Activated CD8-positive, alpha-beta T cell treated with anti-CD3 and anti-CD28 coated beads for 36 hours (primary cell): ENCODE measurements around the gene ZBTB16. TPM values are rescaled to one million over a fixed set of nuclear protein-coding genes. Genes with fewer than 3 reads are reported as not detected.
A peak's percentile ranks its signal among the peaks of the same experiment; 100 is the strongest.

Source experiments
- ATAC-seq: fragments of 200-7000 bp; cut with Tn5 transposase; one replicate; pipeline ENCODE4 v1.10.0; 2021; ENCODE audit warnings: mild to moderate bottlenecking, moderate library complexity
- CTCF ChIA-PET: fragments of 350-600 bp; sonication (Branson Sonifier 250); formaldehyde crosslinking; loops from one replicate; lab custom pipeline; 2021; ENCODE audit warnings: antibody characterized with exemption; lab: Charles Lee
- POLR2A ChIA-PET: fragments of 350-600 bp; sonication (Branson Sonifier 250); formaldehyde crosslinking; loops from one replicate; lab custom pipeline; 2021; ENCODE audit warnings: antibody characterized with exemption; lab: Charles Lee
- DNase-seq: peaks from one replicate; pipeline ENCODE4 v3.0.0-alpha.2; 2020
- H3K27ac Mint-ChIP-seq: one replicate; pipeline ENCODE4 v1.8.0; 2021; ENCODE audit warnings: mild to moderate bottlenecking, mixed read lengths
- H3K27me3 Mint-ChIP-seq: one replicate; pipeline ENCODE4 v1.8.0; 2021; ENCODE audit warnings: mixed read lengths
- H3K36me3 Mint-ChIP-seq: one replicate; pipeline ENCODE4 v1.8.0; 2021; ENCODE audit warnings: low read depth, mixed read lengths
- H3K4me1 Mint-ChIP-seq: one replicate; pipeline ENCODE4 v1.8.0; 2021; ENCODE audit warnings: low read depth, mixed read lengths
- H3K4me3 Mint-ChIP-seq: one replicate; pipeline ENCODE4 v1.8.0; 2021; ENCODE audit warnings: mild to moderate bottlenecking, moderate library complexity, mixed read lengths
- H3K9me3 Mint-ChIP-seq: one replicate; pipeline ENCODE4 v1.8.0; 2021; ENCODE audit warnings: mixed read lengths
- intact Hi-C: fragments of 100-400 bp; cut with micrococcal nuclease; formaldehyde crosslinking; loops from one replicate; pipeline ENCODE4 v1.10.0; 2022
- total RNA-seq, 2 experiments: library from RNA; stranded (reverse); gene quantifications; one replicate each; pipeline ENCODE4 v1.2.3, GENCODE V29; 2021
- TF ChIP-seq, protein P1 (sequence below): fragments of 200-600 bp; IDR thresholded peaks from one replicate; pipeline ENCODE4 v1.8.0; 2022; ENCODE audit warnings: antibody characterized with exemption, mild to moderate bottlenecking

Gene ZBTB16
- total RNA-seq, 2 experiments from 2014 or later, result 9.5 to 10.1 TPM

DNA sequence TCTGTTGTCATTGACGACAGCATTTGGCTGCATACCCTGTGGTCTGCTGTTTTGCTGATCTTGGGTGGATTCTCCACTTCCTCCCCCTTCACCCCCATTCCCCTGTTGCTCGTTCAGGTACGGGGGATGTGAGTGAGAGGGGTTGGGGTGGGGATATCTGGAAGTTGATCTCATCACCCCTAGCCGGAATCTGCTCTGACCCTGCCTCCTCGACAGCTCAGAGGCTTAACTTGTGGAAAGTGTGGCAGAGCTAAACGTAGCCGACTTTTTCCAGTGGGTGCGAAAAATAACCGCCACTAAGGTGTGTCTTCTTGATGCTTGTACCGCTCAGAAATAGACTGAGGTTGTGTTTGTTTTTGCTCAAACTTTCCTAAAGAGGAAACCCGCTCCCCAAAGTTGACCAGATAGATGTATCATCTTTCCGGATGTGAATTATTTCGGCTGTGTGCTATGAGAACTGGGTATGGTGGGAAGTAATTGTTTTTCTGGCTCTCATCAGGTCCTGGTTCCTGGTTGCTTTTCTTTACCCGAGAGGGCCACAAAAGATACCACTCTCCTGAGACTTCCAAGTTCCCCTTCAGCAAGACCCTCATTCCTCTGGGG is 6.6 kb downstream of the ZBTB16 start:
- DNase-seq, result no peak
- CTCF ChIA-PET, result no interaction called here

GRCh38 chr11:114068327-114068726 is 8.8 kb downstream of the ZBTB16 start:
- peaks cover 11% of the 10 kb centered on the region for H3K4me1 Mint-ChIP-seq
- TF ChIP-seq, protein P1, sequence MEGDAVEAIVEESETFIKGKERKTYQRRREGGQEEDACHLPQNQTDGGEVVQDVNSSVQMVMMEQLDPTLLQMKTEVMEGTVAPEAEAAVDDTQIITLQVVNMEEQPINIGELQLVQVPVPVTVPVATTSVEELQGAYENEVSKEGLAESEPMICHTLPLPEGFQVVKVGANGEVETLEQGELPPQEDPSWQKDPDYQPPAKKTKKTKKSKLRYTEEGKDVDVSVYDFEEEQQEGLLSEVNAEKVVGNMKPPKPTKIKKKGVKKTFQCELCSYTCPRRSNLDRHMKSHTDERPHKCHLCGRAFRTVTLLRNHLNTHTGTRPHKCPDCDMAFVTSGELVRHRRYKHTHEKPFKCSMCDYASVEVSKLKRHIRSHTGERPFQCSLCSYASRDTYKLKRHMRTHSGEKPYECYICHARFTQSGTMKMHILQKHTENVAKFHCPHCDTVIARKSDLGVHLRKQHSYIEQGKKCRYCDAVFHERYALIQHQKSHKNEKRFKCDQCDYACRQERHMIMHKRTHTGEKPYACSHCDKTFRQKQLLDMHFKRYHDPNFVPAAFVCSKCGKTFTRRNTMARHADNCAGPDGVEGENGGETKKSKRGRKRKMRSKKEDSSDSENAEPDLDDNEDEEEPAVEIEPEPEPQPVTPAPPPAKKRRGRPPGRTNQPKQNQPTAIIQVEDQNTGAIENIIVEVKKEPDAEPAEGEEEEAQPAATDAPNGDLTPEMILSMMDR, result no peak
- no peaks in the 10 kb centered on the region for H3K27me3 Mint-ChIP-seq
- no peak overlapping the region for H3K27ac Mint-ChIP-seq
- no peaks in the 10 kb centered on the region for H3K9me3 Mint-ChIP-seq
- no peak overlapping the region for H3K4me3 Mint-ChIP-seq
- H3K36me3 Mint-ChIP-seq, result no peaks in the 10 kb centered on the region
- intact Hi-C loops, result no loop called here
- ChIA-PET CTCF (interaction anchor here (1.3 kb wide), 1 partner anchor 8 kb away, joined by 4 read pairs; no protein-coding TSS in a partner anchor), POLR2A (no interaction called here)
- ATAC-seq (no peak), DNase-seq (no peak)

More for the DNA sequence above, 6.6 kb downstream of the ZBTB16 start:
- intact Hi-C loops, result no loop called here
- peak overlapping the region; percentile 34 for H3K4me3 Mint-ChIP-seq
- H3K27me3 Mint-ChIP-seq, result peaks cover 11% of the 10 kb centered on the region
- TF ChIP-seq, protein P1, result no peak
- H3K9me3 Mint-ChIP-seq, result no peaks in the 10 kb centered on the region
- H3K27ac Mint-ChIP-seq, result peak overlapping the region; percentile 82
- peaks cover 3% of the 10 kb centered on the region for H3K4me1 Mint-ChIP-seq
- POLR2A ChIA-PET, result interaction anchor here (1.3 kb wide), 1 partner anchor 9 kb away, joined by 3 read pairs; no protein-coding TSS in a partner anchor
- ATAC-seq, result peak; percentile 48
- H3K36me3 Mint-ChIP-seq, result no peaks in the 10 kb centered on the region

GRCh38 chr11:114070464-114071139 is 11.1 kb downstream of the ZBTB16 start:
- ATAC-seq, result no peak
- Mint-ChIP-seq H3K36me3 (no peaks in the 10 kb centered on the region), H3K4me1 (peaks cover 29% of the 10 kb centered on the region), H3K4me3 (no peak overlapping the region), H3K27me3 (no peaks in the 10 kb centered on the region), H3K9me3 (no peaks in the 10 kb centered on the region), H3K27ac (peak overlapping the region; percentile 10)
- intact Hi-C loops, result loop anchor here (10.0 kb wide), 1 partner anchor 94 kb away; no protein-coding TSS in a partner anchor
- DNase-seq, result no peak
- TF ChIP-seq, protein P1, result no peak
- CTCF ChIA-PET, result no interaction called here
- POLR2A ChIA-PET, result interaction anchor here (0.7 kb wide), 1 partner anchor 10 kb away, joined by 3 read pairs; no protein-coding TSS in a partner anchor

- intact Hi-C loops, result loop anchor here (10.0 kb wide), 1 partner anchor 92 kb away; no protein-coding TSS in a partner anchor
- Mint-ChIP-seq H3K4me3 (peak overlapping the region; percentile 45), H3K27me3 (no peaks in the 10 kb centered on the region), H3K27ac (peak overlapping the region; percentile 91), H3K9me3 (no peaks in the 10 kb centered on the region), H3K4me1 (peaks cover 50% of the 10 kb centered on the region), H3K36me3 (no peaks in the 10 kb centered on the region)
- ATAC-seq, result peak; percentile 46
- POLR2A ChIA-PET, result interaction anchor here (1.0 kb wide), 1 partner anchor 17 kb away, joined by 5 read pairs; no protein-coding TSS in a partner anchor
- TF ChIP-seq, protein P1, result no peak
- DNase-seq, result peak; percentile 26
- CTCF ChIA-PET, result interaction anchor here (0.8 to 3.5 kb wide), 3 partner anchors 12 to 188 kb away, joined by 3 to 13 read pairs (median 3); no protein-coding TSS in a partner anchor
Measured at GRCh38 chr11:114073007-114073827, 13.7 kb downstream of the ZBTB16 start.
